Measurements from ENCODE around the gene RMP24.

Gene RMP24

DNA sequence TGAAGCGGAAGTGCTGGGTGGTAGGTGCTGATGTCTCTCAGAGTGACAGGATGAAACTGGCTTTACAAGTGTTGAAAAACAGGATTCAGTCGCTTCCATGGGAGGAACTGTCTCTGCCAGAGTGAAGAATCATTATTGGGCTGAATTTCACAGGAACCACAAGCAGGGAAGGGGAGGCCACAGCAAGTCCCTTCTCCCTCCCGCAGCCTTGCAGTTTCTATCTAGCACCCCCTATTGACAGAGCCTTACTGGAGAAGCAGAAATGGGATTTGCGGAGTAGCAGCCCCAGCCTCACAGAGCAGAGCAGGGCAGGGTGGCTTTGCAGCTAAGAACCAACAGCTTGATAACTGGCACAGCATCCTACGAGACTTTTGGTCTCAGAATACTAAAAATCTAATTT, 33.3 kb upstream of the RMP24 start:
- Mint-ChIP-seq H3K4me1 (peaks cover 21% of the 10 kb centered on the region), H3K36me3 (ENCODE audit: low read depth) (peaks cover 38% of the 10 kb centered on the region), H3K27ac (peak overlapping the region; percentile 68), H3K9me3 (no peaks in the 10 kb centered on the region), H3K4me3 (no peak overlapping the region), H3K27me3 (ENCODE audit: insufficient read depth, low read depth, poor library complexity) (no peaks in the 10 kb centered on the region)
- H3K4me1 ChIP-seq (ENCODE audit: insufficient read depth), result peaks cover 14% of the 10 kb centered on the region
- ATAC-seq (peak; percentile 96), DNase-seq (ENCODE audit: low spot score) (peak; percentile 83)
- peaks cover 29% of the 10 kb centered on the region; the same call in 1 of the 2 replicates for H3K36me3 ChIP-seq (ENCODE audit: insufficient read depth)
- H2AFZ ChIP-seq, result no peak overlapping the region
- no peak overlapping the region for H3K4me2 ChIP-seq
- H3K27ac ChIP-seq (ENCODE audit: low read depth), result peak overlapping the region; percentile 30; the same call in 1 of the 2 replicates
- H3K27me3 ChIP-seq (ENCODE audit: insufficient read depth), result no peaks in the 10 kb centered on the region
- TF ChIP-seq NANOG (IDR thresholded peaks at IDR 0.05; ENCODE audit: borderline replicate concordance) (no peak), ZNF331 (CRISPR knock-in tag; IDR thresholded peaks at IDR 0.05; ENCODE audit: low read depth) (no peak), EZH2phosphoT487 (IDR thresholded peaks at IDR 0.05; ENCODE audit: unreplicated experiment) (no peak)
- TF ChIP-seq, protein P1, sequence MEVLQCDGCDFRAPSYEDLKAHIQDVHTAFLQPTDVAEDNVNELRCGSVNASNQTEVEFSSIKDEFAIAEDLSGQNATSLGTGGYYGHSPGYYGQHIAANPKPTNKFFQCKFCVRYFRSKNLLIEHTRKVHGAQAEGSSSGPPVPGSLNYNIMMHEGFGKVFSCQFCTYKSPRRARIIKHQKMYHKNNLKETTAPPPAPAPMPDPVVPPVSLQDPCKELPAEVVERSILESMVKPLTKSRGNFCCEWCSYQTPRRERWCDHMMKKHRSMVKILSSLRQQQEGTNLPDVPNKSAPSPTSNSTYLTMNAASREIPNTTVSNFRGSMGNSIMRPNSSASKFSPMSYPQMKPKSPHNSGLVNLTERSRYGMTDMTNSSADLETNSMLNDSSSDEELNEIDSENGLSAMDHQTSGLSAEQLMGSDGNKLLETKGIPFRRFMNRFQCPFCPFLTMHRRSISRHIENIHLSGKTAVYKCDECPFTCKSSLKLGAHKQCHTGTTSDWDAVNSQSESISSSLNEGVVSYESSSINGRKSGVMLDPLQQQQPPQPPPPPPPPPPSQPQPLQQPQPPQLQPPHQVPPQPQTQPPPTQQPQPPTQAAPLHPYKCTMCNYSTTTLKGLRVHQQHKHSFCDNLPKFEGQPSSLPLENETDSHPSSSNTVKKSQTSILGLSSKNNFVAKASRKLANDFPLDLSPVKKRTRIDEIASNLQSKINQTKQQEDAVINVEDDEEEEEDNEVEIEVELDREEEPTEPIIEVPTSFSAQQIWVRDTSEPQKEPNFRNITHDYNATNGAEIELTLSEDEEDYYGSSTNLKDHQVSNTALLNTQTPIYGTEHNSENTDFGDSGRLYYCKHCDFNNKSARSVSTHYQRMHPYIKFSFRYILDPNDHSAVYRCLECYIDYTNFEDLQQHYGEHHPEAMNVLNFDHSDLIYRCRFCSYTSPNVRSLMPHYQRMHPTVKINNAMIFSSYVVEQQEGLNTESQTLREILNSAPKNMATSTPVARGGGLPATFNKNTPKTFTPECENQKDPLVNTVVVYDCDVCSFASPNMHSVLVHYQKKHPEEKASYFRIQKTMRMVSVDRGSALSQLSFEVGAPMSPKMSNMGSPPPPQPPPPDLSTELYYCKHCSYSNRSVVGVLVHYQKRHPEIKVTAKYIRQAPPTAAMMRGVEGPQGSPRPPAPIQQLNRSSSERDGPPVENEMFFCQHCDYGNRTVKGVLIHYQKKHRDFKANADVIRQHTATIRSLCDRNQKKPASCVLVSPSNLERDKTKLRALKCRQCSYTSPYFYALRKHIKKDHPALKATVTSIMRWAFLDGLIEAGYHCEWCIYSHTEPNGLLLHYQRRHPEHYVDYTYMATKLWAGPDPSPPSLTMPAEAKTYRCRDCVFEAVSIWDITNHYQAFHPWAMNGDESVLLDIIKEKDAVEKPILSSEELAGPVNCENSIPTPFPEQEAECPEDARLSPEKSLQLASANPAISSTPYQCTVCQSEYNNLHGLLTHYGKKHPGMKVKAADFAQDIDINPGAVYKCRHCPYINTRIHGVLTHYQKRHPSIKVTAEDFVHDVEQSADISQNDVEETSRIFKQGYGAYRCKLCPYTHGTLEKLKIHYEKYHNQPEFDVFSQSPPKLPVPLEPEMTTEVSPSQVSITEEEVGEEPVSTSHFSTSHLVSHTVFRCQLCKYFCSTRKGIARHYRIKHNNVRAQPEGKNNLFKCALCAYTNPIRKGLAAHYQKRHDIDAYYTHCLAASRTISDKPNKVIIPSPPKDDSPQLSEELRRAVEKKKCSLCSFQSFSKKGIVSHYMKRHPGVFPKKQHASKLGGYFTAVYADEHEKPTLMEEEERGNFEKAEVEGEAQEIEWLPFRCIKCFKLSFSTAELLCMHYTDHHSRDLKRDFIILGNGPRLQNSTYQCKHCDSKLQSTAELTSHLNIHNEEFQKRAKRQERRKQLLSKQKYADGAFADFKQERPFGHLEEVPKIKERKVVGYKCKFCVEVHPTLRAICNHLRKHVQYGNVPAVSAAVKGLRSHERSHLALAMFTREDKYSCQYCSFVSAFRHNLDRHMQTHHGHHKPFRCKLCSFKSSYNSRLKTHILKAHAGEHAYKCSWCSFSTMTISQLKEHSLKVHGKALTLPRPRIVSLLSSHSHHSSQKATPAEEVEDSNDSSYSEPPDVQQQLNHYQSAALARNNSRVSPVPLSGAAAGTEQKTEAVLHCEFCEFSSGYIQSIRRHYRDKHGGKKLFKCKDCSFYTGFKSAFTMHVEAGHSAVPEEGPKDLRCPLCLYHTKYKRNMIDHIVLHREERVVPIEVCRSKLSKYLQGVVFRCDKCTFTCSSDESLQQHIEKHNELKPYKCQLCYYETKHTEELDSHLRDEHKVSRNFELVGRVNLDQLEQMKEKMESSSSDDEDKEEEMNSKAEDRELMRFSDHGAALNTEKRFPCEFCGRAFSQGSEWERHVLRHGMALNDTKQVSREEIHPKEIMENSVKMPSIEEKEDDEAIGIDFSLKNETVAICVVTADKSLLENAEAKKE (CRISPR knock-in tag; IDR thresholded peaks at IDR 0.05), result no peak; the same call in 1 of the 2 replicates
- TF ChIP-seq, protein P2, sequence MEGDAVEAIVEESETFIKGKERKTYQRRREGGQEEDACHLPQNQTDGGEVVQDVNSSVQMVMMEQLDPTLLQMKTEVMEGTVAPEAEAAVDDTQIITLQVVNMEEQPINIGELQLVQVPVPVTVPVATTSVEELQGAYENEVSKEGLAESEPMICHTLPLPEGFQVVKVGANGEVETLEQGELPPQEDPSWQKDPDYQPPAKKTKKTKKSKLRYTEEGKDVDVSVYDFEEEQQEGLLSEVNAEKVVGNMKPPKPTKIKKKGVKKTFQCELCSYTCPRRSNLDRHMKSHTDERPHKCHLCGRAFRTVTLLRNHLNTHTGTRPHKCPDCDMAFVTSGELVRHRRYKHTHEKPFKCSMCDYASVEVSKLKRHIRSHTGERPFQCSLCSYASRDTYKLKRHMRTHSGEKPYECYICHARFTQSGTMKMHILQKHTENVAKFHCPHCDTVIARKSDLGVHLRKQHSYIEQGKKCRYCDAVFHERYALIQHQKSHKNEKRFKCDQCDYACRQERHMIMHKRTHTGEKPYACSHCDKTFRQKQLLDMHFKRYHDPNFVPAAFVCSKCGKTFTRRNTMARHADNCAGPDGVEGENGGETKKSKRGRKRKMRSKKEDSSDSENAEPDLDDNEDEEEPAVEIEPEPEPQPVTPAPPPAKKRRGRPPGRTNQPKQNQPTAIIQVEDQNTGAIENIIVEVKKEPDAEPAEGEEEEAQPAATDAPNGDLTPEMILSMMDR (conservative IDR thresholded peaks at IDR 0.05; ENCODE audit: low read depth in 2 of 2), result peak; percentile 75 to 93
- H3K79me2 ChIP-seq (replicated peaks; ENCODE audit: insufficient read depth), result peaks cover 3% of the 10 kb centered on the region; the same call in 1 of the 2 replicates
- no peaks in the 10 kb centered on the region for H3F3A ChIP-seq (replicated peaks; ENCODE audit: low read depth)
- H4K20me1 ChIP-seq (replicated peaks; ENCODE audit: insufficient read depth), result no peaks in the 10 kb centered on the region
- no peak overlapping the region for H3K4me3 ChIP-seq
- no peaks in the 10 kb centered on the region for H3K9me2 ChIP-seq (ENCODE audit: insufficient read depth)

Data from GM23338 (cell line).